Right lung (tissue), 5 donors: ENCODE results near the gene POLR2F. TPM values are rescaled to one million over a fixed set of nuclear protein-coding genes. Genes with fewer than 3 reads are reported as not detected.

ENCODE experiments used
- DNase-seq, 2 donors: peaks; one replicate each; pipeline ENCODE4 v3.0.0-alpha.2; 2013
- polyA plus RNA-seq, 5 donors: library from polyadenylated mRNA; unstranded; fragments of 120-200 nt; gene quantifications; one replicate each; pipeline versions ENCODE4 v1.2.1 to v1.2.3, GENCODE V29; 2013; ENCODE audit warnings: inconsistent platforms in 1 of 5, low replicate concordance in 1 of 5; ENCODE audit not compliant: insufficient read length in 5 of 5, insufficient read depth in 1 of 5

POLR2F gene
- polyA plus RNA-seq, 5 donors = 46.9 to 84.3 (median 53.9) TPM

GRCh38 chr22:37979782-37980181 lies 26.3 kb downstream of the POLR2F start:
- DNase-seq = no peak

- no peak for DNase-seq
These were observed 27.9 kb downstream of the POLR2F start for GRCh38 chr22:37981282-37982011.

GRCh38 chr22:37982151-37982785 lies 28.8 kb downstream of the POLR2F start:
- no peak for DNase-seq

GRCh38 chr22:37982938-37983859 lies 29.7 kb downstream of the POLR2F start:
- DNase-seq = no peak

GRCh38 chr22:37983860-37984791 lies 30.6 kb downstream of the POLR2F start, which contains the start of gene SOX10:
TSS of gene SOX10 (minus strand) at chr22:37984555. CDS start at chr22:37983784, 771 bp downstream.
- DNase-seq = no peak

GRCh38 chr22:37985050-37985585 lies 31.6 kb downstream of the POLR2F start:
- DNase-seq = no peak

GRCh38 chr22:37985751-37986281 lies 32.3 kb downstream of the POLR2F start:
- DNase-seq = no peak

GRCh38 chr22:37986371-37986770 lies 32.9 kb downstream of the POLR2F start:
- DNase-seq = no peak

GRCh38 chr22:37989146-37990045 lies 35.9 kb downstream of the POLR2F start:
- DNase-seq = no peak

GRCh38 chr22:37990301-37990700 lies 36.8 kb downstream of the POLR2F start:
- peak; percentile 20 to 37 for DNase-seq

- no peak for DNase-seq
These were observed 37.4 kb downstream of the POLR2F start for GRCh38 chr22:37990862-37991261.

GRCh38 chr22:37991731-37992442 lies 38.4 kb downstream of the POLR2F start:
- DNase-seq = no peak

- no peak for DNase-seq
These were observed 40.5 kb downstream of the POLR2F start for GRCh38 chr22:37994049-37994448.

GRCh38 chr22:37994982-37995381 lies 41.5 kb downstream of the POLR2F start:
- no peak for DNase-seq

GRCh38 chr22:37995460-37995859 lies 42.0 kb downstream of the POLR2F start:
- no peak for DNase-seq

- no peak for DNase-seq
These were observed 42.6 kb downstream of the POLR2F start for GRCh38 chr22:37996079-37996478.

GRCh38 chr22:37996515-37997246 lies 43.2 kb downstream of the POLR2F start:
- DNase-seq = no peak

GRCh38 chr22:37998543-37998942 lies 45.0 kb downstream of the POLR2F start:
- no peak for DNase-seq
